Stimulated activated CD4-positive, alpha-beta T cell treated with anti-CD3 and anti-CD28 coated beads, Interleukin-1b, Interleukin-23, amount 100 ng/mL, for 48 hours (primary cell): Measurements from ENCODE around the gene C10orf95.
"Not testable (repeated sequence)": the region's sequence is repeated elsewhere in the genome, so short reads cannot be mapped to it uniquely, and the experiment has no call there.

Experiments
- DNase-seq: peaks from one replicate; pipeline ENCODE4 v3.0.0-alpha.2; 2020

Gene C10orf95

GRCh38 chr10:102451105-102451969, at the start of gene C10orf95:
Gene C10orf95 (minus strand): TSS chr10:102451543. CDS start chr10:102451093, 450 bp downstream.
- DNase-seq, result no peak

GRCh38 chr10:102500686-102501085, 49.3 kb upstream of the C10orf95 start:
- not testable (repeated sequence) for DNase-seq

GRCh38 chr10:102499356-102499755, 48.0 kb upstream of the C10orf95 start:
- DNase-seq, result no peak

GRCh38 chr10:102497545-102497944, 46.2 kb upstream of the C10orf95 start:
- no peak for DNase-seq

- DNase-seq, result no peak
Observed at GRCh38 chr10:102493771-102494170, 42.4 kb upstream of the C10orf95 start.

GRCh38 chr10:102492983-102493382, 41.6 kb upstream of the C10orf95 start:
- no peak for DNase-seq

GRCh38 chr10:102492344-102492939, 41.1 kb upstream of the C10orf95 start:
- no peak for DNase-seq

GRCh38 chr10:102491136-102491535, 39.8 kb upstream of the C10orf95 start:
- DNase-seq, result no peak

GRCh38 chr10:102485093-102485784, 33.9 kb upstream of the C10orf95 start:
- DNase-seq, result no peak

- no peak for DNase-seq
Observed at GRCh38 chr10:102484021-102484420, 32.7 kb upstream of the C10orf95 start.

GRCh38 chr10:102480396-102480795, 29.1 kb upstream of the C10orf95 start:
- no peak for DNase-seq

- no peak for DNase-seq
Observed at GRCh38 chr10:102479651-102480050, 28.3 kb upstream of the C10orf95 start.

GRCh38 chr10:102476466-102477141, 25.3 kb upstream of the C10orf95 start:
- DNase-seq, result no peak

GRCh38 chr10:102475451-102476040, 24.2 kb upstream of the C10orf95 start:
- no peak for DNase-seq

- DNase-seq, result no peak
Observed at GRCh38 chr10:102473445-102474331, 22.3 kb upstream of the C10orf95 start.

GRCh38 chr10:102470579-102471546, 19.5 kb upstream of the C10orf95 start:
- no peak for DNase-seq

- no peak for DNase-seq
Observed at GRCh38 chr10:102468683-102469082, 17.3 kb upstream of the C10orf95 start.

- no peak for DNase-seq
Observed at GRCh38 chr10:102467971-102468438, 16.7 kb upstream of the C10orf95 start.

GRCh38 chr10:102467318-102467717, 16.0 kb upstream of the C10orf95 start:
- no peak for DNase-seq

- no peak for DNase-seq
Observed at GRCh38 chr10:102465466-102465865, 14.1 kb upstream of the C10orf95 start.
